ENCODE results near the gene F2R.
"Not testable (repeated sequence)": the region's sequence is repeated elsewhere in the genome, so short reads cannot be mapped to it uniquely, and the experiment has no call there.

F2R gene

GRCh38 chr5:76720988-76721569 is 5.2 kb downstream of the F2R start:
- DNase-seq, result no peak

GRCh38 chr5:76723266-76723665 is 7.3 kb downstream of the F2R start:
- DNase-seq, result no peak

DNA sequence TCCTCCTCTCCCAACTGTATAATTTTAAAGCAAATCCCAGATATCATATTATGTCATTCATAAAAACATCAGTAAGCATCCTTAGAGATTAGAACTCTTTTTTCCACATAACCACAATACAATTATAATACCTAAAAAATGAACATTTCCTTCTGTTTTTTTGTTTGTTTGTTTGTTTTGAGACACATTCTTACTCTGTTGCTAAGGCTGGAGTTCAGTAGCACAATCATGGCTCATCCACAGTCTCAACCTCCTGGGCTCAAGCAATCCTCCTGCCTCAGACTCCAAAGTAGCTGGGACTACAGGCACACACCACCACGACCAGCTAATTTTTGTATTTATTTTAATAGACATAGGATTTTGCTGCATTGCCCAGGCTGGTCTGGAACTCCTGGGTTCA is 8.0 kb downstream of the F2R start:
- no peak for DNase-seq

- no peak for DNase-seq
Observed at GRCh38 chr5:76724871-76725270, 8.9 kb downstream of the F2R start.

DNA sequence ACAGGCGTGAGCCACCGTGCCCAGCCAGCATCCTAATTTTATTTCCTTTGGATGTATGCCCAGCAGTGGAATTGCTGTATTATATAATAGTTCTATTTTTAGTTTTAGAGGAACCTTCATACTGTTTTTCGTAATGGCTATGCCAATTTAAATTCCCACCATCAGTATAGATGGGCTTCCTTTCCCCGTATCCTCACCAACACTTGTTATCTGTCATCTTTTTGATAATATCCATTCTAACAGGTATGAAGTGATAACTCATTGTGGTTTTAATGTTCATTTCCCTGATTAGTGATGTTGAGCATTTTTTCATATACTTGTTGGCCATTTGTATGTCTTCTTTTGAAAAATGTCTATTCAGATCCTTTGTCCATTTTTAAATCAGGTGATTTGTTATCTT is 13.0 kb downstream of the F2R start:
- DNase-seq, result no peak

- no peak for DNase-seq
Observed at GRCh38 chr5:76729373-76730290, 13.7 kb downstream of the F2R start.

DNA sequence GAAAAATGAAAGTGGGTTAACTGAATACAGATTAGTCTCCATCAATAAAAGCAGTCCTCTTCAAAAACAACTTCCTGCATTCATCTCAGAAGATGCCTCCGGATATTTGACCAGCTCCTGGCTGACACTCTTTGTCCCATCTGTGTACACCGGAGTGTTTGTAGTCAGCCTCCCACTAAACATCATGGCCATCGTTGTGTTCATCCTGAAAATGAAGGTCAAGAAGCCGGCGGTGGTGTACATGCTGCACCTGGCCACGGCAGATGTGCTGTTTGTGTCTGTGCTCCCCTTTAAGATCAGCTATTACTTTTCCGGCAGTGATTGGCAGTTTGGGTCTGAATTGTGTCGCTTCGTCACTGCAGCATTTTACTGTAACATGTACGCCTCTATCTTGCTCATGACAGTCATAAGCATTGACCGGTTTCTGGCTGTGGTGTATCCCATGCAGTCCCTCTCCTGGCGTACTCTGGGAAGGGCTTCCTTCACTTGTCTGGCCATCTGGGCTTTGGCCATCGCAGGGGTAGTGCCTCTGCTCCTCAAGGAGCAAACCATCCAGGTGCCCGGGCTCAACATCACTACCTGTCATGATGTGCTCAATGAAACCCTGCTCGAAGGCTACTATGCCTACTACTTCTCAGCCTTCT is 16.6 kb downstream of the F2R start:
- DNase-seq, result peak; percentile 28

DNA sequence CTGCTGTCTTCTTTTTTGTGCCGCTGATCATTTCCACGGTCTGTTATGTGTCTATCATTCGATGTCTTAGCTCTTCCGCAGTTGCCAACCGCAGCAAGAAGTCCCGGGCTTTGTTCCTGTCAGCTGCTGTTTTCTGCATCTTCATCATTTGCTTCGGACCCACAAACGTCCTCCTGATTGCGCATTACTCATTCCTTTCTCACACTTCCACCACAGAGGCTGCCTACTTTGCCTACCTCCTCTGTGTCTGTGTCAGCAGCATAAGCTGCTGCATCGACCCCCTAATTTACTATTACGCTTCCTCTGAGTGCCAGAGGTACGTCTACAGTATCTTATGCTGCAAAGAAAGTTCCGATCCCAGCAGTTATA is 17.1 kb downstream of the F2R start:
- DNase-seq, result peak; percentile 77

DNA sequence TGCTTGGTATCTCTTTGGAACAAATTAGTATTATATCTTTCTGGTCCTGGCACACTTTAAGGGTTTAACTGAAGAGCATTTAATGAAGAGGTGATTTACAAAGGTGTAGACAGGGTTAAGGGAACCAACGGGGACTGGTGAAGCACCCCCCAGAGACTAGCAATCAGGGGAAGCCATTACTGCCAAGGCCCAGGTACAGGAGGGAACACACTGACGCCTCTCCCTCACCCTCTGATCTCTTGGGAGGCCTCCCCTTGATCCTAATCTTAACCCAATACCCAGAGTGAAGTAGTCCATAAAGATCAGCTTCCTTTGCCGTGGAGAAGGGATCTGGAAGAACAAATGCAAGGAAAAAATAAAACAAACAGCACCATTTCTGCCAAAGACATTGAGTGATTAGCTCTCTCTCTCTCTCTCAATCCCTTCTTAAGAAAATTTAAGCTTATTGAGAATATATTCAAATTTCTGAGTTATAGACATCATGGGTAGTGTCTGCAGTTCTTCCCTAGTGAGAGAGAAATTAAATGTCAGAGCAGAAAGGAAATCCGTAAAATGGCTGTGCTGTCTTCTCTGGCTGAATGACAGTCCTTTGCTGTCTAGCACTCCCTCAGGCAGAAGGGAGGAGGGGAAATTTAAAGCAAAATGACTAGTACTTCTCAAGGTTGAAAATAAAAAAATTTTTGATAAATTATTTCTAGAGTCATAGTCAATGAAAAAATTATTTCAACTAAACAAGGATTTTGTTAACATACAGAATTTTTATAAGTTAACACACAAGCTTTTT is 20.0 kb downstream of the F2R start:
- DNase-seq, result peak; percentile 22

GRCh38 chr5:76736679-76737556 is 21.0 kb downstream of the F2R start:
- peak; percentile 40 for DNase-seq

DNA sequence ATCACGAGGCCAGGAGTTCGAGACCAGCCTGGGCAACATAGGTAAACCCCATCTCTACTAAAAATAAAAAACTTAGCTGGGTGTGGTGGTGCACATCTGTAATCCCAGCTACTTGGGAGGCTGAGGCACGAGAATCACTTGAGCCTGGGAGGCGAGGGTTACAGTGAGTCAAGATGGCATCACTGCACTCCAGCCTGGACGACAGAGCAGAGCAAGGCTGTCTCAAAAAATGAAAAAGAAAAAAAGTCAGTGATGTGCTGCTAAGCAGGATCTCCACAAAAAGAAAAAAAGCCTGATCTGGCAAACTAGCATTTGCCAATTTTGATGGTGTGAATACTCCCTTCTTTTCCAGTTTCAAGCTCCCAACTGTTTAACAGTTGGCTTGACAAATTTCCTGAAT is 21.9 kb downstream of the F2R start:
- DNase-seq, result no peak

GRCh38 chr5:76741506-76741905 is 25.6 kb downstream of the F2R start:
- not testable (repeated sequence) for DNase-seq

DNA sequence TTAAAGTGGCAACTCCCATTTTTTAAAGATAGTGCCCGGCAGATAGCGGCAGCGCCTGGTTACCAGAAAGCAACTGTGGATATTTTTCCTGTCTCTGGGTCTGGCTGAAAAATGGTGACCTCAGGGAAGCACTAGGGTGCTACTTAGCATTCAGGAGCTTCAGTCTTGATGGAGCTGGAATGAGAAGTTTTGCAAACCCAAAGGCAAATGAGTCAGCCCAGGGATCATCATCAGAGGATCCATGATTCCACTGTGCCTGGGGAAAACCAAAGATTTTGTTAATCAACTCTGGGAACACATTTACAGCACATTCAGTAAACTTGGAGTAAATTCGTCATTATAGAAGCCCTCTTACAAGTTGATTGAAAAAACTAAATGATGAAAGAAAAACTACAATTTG is 26.7 kb downstream of the F2R start:
- no peak for DNase-seq

GRCh38 chr5:76744632-76745031 is 28.7 kb downstream of the F2R start:
- DNase-seq, result no peak

DNA sequence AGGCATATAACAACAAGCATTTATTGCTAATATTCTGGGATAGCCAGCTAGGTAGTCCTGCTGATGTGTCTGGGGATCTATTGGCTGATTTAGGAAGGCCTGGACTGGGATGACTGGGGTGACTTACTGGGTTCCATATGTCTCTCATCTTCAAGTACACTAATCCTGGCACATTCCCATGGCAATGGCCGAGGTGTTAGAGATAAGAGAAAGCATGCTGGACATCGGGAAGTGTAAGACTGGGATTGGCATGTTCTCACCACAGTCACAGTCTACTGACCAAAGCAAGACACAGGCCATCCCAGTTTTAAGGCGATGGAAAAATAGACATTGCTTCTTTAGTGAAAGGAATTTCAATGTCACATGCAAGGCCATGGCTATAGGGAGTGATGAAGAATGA is 29.7 kb downstream of the F2R start:
- DNase-seq, result no peak

- no peak for DNase-seq
Observed at GRCh38 chr5:76746677-76747076, 30.8 kb downstream of the F2R start.

- no peak for DNase-seq
Observed at GRCh38 chr5:76747706-76748105, 31.8 kb downstream of the F2R start.

- no peak for DNase-seq
Observed at GRCh38 chr5:76751291-76751690, 35.4 kb downstream of the F2R start.

DNA sequence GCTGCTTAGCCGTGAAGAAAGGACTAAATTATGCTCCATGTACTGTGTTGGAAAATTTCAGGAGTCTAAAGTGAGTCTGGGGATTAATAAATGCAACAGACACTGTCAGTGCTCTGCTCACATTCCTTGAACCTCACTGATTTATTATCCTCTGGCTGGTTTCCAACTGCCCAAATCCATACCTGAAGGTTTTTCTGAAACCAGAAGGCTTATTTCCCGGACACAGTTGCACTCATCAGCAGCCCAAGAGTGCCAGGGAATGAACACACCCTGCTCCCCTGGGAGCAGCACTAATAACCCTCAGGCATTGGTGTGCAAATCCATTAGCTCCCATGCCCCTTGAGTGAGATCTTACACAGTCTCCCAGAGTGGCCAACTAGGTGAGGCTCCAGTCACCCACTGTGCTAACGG is 38.7 kb downstream of the F2R start:
- DNase-seq, result no peak

GRCh38 chr5:76755779-76756637 is 40.1 kb downstream of the F2R start:
- no peak for DNase-seq

- DNase-seq, result no peak
Observed at GRCh38 chr5:76757049-76757448, 41.1 kb downstream of the F2R start.

Measured in CD4-positive, alpha-beta T cell treated with Interleukin-12 subunit alpha and Interleukin-12 subunit beta, for 1 hour (primary cell).